ENCODE data around the gene RBMS3.

The RBMS3 gene

GRCh38 chr3:29397406-29397805 is 116.5 kb downstream of the RBMS3 start:
- no peak overlapping the region for H3K4me3 ChIP-seq (ENCODE audit: low read depth, low read length)
- no peak for TF ChIP-seq CTCF (IDR thresholded peaks at IDR 0.05; ENCODE audit: borderline replicate concordance, insufficient read depth, low read depth, low read length)

- TF ChIP-seq CTCF (IDR thresholded peaks at IDR 0.05; ENCODE audit: borderline replicate concordance, insufficient read depth, low read depth, low read length) = no peak
- H3K4me3 ChIP-seq (ENCODE audit: low read depth, low read length) = no peak overlapping the region
Measured at GRCh38 chr3:29398787-29399186, 117.9 kb downstream of the RBMS3 start.

GRCh38 chr3:29406291-29406832 is 125.5 kb downstream of the RBMS3 start:
- no peak overlapping the region for H3K4me3 ChIP-seq (ENCODE audit: low read depth, low read length)
- TF ChIP-seq CTCF (IDR thresholded peaks at IDR 0.05; ENCODE audit: borderline replicate concordance, insufficient read depth, low read depth, low read length) = no peak

- H3K4me3 ChIP-seq (ENCODE audit: low read depth, low read length) = no peak overlapping the region
- TF ChIP-seq CTCF (IDR thresholded peaks at IDR 0.05; ENCODE audit: borderline replicate concordance, insufficient read depth, low read depth, low read length) = no peak
Measured at GRCh38 chr3:29408676-29409075, 127.8 kb downstream of the RBMS3 start.

GRCh38 chr3:29409409-29409808 is 128.5 kb downstream of the RBMS3 start:
- H3K4me3 ChIP-seq (ENCODE audit: low read depth, low read length) = no peak overlapping the region
- TF ChIP-seq CTCF (IDR thresholded peaks at IDR 0.05; ENCODE audit: borderline replicate concordance, insufficient read depth, low read depth, low read length) = no peak

- TF ChIP-seq CTCF (IDR thresholded peaks at IDR 0.05; ENCODE audit: borderline replicate concordance, insufficient read depth, low read depth, low read length) = no peak
- H3K4me3 ChIP-seq (ENCODE audit: low read depth, low read length) = no peak overlapping the region
Measured at GRCh38 chr3:29410220-29410619, 129.3 kb downstream of the RBMS3 start.

GRCh38 chr3:29410660-29411405 is 130.0 kb downstream of the RBMS3 start:
- H3K4me3 ChIP-seq (ENCODE audit: low read depth, low read length) = no peak overlapping the region
- TF ChIP-seq CTCF (IDR thresholded peaks at IDR 0.05; ENCODE audit: borderline replicate concordance, insufficient read depth, low read depth, low read length) = no peak

All from GM12875 (cell line).